NCI-H510A (cell line): Measurements from ENCODE around the gene KPNA3.
A peak's percentile ranks its signal among the peaks of the same experiment; 100 is the strongest.
"Not testable (repeated sequence)": the region's sequence is repeated elsewhere in the genome, so short reads cannot be mapped to it uniquely, and the experiment has no call there.

Experiments used
- DNase-seq: peaks from one replicate; lab custom pipeline; 2025; lab: John Stamatoyannopoulos, UW

KPNA3 gene

GRCh38 chr13:49746111-49746510, 46.4 kb downstream of the KPNA3 start:
- no peak for DNase-seq

- no peak for DNase-seq
These were observed 51.6 kb downstream of the KPNA3 start for GRCh38 chr13:49740870-49741269.

GRCh38 chr13:49739498-49740187, 52.8 kb downstream of the KPNA3 start:
- no peak for DNase-seq

- no peak for DNase-seq
These were observed 59.1 kb downstream of the KPNA3 start for GRCh38 chr13:49733181-49733951.

GRCh38 chr13:49731766-49732165, 60.7 kb downstream of the KPNA3 start:
- no peak for DNase-seq

- DNase-seq: no peak
These were observed 75.9 kb downstream of the KPNA3 start for GRCh38 chr13:49716615-49717014.

GRCh38 chr13:49714757-49715156, 77.7 kb downstream of the KPNA3 start:
- DNase-seq: no peak

- no peak for DNase-seq
These were observed 81.1 kb downstream of the KPNA3 start for GRCh38 chr13:49711218-49711863.

- DNase-seq: not testable (repeated sequence)
These were observed 88.2 kb downstream of the KPNA3 start for GRCh38 chr13:49704264-49704663.

GRCh38 chr13:49701491-49701890, 91.0 kb downstream of the KPNA3 start:
- no peak for DNase-seq

GRCh38 chr13:49697468-49697867, 95.0 kb downstream of the KPNA3 start:
- DNase-seq: no peak

GRCh38 chr13:49694446-49694845, 98.0 kb downstream of the KPNA3 start:
- DNase-seq: no peak

GRCh38 chr13:49693877-49694276, 98.6 kb downstream of the KPNA3 start:
- DNase-seq: no peak

- no peak for DNase-seq
These were observed 99.2 kb downstream of the KPNA3 start for GRCh38 chr13:49693191-49693733.

- peak; percentile 66 for DNase-seq
These were observed 101.3 kb downstream of the KPNA3 start, which contains the start of gene EBPL for GRCh38 chr13:49690995-49691784. EBPL (minus strand) TSS chr13:49691486; CDS start chr13:49691424, 62 bp downstream.

- DNase-seq: no peak
These were observed 102.1 kb downstream of the KPNA3 start for GRCh38 chr13:49690133-49690994.

GRCh38 chr13:49683489-49683888, 109.0 kb downstream of the KPNA3 start:
- DNase-seq: no peak

- DNase-seq: no peak
These were observed 110.5 kb downstream of the KPNA3 start for GRCh38 chr13:49681842-49682435.

GRCh38 chr13:49679246-49679645, 113.2 kb downstream of the KPNA3 start:
- no peak for DNase-seq

- no peak for DNase-seq
These were observed 114.1 kb downstream of the KPNA3 start for GRCh38 chr13:49678191-49678914.
